Fibroblast of pulmonary artery (primary cell): ENCODE data around the gene TMEM116.
A peak's percentile ranks its signal among the peaks of the same experiment; 100 is the strongest.
"Not testable (repeated sequence)": the region's sequence is repeated elsewhere in the genome, so short reads cannot be mapped to it uniquely, and the experiment has no call there.

Experiments used
- DNase-seq: peaks from one replicate; pipeline ENCODE4 v3.0.0-alpha.2; 2010; ENCODE audit warnings: low read depth
- H3K4me3 ChIP-seq: replicated peaks from 2 replicates; pipeline ENCODE4 v1.5.1; 2011; ENCODE audit warnings: low read depth, mild to moderate bottlenecking, control low read depth, low read length, moderate library complexity
- TF ChIP-seq, protein P1 (sequence below): IDR thresholded peaks from 2 replicates; pipeline ENCODE4 v1.5.1; 2011; ENCODE audit warnings: mild to moderate bottlenecking, control low read depth, low read length, inconsistent platforms; ENCODE audit errors: missing control alignments

Gene TMEM116

DNA sequence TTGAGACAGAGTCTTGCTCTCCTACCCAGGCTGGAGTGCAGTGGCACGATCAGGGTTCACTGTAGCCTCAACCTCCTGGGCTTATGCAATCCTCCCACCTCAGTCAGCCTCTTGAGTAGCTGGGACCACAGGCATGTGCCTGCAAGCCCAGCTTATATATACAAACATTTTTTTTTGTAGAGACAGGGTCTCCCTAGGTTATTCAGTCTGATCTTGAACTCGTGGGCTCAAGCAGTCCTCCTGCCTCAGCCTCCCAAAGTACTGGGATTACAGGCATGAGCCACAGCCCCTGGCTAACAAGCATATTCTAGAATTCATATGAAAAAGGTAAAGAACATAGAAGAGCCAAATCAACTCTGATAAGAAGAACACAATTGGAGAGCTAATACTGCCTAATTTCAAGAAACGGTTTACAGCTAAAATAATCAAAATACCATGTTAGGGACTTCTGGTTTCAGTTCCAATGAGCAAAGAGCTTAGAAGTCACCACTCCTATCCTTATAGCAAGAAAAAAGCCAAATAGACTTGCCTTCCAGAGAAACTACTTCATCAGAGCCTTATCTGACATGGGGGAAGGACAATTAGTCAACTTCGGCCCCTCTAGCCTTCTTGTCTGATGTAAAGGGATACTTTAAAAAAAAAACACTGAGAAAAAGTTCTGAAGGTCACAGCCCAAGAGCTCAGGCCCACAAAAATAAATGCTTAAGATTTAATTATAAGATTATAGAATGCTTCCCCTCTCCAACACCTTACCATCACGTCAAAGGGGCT is 37.6 kb downstream of the TMEM116 start:
- peak; percentile 17 for DNase-seq
- no peak overlapping the region for H3K4me3 ChIP-seq
- TF ChIP-seq, protein P1, sequence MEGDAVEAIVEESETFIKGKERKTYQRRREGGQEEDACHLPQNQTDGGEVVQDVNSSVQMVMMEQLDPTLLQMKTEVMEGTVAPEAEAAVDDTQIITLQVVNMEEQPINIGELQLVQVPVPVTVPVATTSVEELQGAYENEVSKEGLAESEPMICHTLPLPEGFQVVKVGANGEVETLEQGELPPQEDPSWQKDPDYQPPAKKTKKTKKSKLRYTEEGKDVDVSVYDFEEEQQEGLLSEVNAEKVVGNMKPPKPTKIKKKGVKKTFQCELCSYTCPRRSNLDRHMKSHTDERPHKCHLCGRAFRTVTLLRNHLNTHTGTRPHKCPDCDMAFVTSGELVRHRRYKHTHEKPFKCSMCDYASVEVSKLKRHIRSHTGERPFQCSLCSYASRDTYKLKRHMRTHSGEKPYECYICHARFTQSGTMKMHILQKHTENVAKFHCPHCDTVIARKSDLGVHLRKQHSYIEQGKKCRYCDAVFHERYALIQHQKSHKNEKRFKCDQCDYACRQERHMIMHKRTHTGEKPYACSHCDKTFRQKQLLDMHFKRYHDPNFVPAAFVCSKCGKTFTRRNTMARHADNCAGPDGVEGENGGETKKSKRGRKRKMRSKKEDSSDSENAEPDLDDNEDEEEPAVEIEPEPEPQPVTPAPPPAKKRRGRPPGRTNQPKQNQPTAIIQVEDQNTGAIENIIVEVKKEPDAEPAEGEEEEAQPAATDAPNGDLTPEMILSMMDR: no peak

DNA sequence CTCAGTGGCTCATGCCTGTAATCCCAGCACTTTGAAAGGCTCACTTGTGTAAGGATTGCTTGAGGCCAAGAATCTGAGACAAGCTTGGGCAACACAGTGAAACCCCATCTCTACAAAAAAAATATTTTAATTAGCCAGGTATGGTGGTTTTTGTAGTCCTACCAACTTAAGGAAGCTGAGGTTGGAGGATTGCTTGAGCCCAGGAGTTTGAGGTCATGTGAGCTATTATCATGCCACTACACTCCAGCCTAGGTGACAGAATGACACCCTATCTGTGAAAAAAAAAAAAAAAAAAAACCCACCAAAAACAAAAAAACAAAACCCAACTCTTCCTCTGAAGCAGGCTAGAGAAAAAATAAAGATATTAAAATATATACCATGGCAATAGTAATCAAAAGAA is 41.2 kb downstream of the TMEM116 start:
- no peak overlapping the region for H3K4me3 ChIP-seq
- TF ChIP-seq, protein P1: no peak
- DNase-seq: no peak

DNA sequence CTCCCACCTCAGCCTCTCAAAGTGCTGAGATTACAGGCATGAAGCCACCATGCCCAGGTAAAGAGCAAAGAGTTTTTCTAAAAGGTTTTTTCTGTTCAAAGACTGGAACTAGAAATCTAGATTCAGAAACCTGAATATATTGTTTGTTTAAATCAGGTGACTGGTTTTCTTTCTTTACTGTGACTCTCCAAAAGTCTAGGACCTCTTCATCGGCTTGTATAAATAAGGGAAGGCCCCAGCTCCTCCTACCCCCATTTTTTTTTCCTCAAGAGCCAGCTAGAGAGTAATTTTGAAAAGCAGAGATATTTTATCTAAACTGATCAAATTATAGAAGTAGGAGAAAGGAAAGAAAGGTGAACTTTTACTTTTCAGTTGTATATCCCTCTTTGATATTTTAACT is 48.0 kb downstream of the TMEM116 start:
- TF ChIP-seq, protein P1: no peak
- DNase-seq: no peak
- no peak overlapping the region for H3K4me3 ChIP-seq

DNA sequence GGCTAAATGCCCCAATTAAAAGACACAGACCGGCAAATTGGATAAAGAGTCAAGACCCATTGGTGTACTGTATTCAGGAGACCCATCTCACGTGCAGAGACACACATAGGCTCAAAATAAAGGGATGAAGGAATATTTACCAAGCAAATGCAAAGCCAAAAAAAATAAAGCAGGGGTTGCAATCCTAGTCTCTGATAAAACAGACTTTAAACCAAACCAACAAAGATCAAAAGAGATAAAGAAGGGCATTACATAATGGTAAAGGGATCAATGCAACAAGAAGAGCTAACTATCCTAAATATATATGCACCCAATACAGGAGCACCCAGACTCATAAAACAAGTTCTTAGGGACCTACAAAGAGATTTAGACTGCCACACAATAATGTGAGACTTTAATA is 53.4 kb downstream of the TMEM116 start:
- not testable (repeated sequence) for H3K4me3 ChIP-seq, DNase-seq

DNA sequence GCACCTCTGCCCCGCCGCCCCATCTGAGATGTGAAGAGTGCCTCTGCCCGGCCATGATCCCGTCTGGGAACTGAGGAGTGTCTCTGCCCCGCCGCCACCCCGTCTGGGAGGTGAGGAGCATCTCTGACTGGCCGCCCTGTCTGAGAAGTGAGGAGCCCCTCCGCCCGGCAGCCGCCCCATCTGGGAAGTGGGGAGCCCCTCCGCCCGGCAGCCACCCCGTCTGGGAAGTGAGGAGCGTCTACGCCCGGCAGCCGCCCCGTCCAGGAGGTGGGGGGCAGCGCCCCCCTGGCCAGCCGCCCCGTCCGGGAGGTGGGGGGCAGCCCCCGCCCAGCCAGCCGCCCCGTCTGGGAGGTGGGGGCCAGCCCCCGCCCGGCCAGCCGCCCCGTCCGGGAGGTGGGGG is 55.7 kb downstream of the TMEM116 start:
- not testable (repeated sequence) for H3K4me3 ChIP-seq, DNase-seq

DNA sequence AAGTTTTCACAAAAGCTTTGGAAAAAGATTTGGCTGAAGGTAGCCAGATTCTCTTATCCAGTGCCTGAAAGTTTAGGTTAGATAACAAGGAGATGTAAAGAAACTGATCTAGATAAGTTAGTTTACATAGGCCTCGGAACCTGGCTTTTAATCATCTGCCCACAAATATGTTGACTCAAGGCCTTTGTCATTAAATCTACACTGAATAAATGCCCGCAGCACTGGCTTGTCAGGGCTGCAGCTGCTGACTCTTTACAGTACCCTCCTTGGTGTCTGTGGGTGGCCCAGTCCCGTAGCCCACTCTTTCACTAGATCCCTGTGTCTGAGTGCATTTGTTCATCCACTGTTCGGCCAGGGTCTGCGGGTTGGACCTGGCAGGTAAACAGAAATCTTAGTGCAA is 58.0 kb downstream of the TMEM116 start:
- no peak for DNase-seq
- TF ChIP-seq, protein P1: no peak

DNA sequence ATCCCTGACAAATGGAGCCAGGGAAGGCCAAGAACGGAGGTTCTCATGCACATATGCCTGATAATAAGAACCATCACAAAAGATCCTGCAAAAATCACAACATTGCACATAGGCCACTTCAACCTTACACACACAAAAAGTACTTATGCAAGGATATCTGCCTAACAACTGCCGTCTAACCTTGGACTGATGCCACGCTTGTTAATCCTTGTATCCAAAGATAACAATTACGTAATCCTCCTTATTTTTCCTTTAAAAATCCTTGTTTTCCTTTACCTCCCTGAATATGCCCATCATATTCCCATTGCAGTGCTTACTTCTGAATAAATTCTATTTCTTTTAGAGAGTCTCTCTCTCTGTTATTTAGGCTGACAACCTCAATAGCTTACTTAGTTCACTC is 59.5 kb downstream of the TMEM116 start:
- TF ChIP-seq, protein P1: no peak
- no peak overlapping the region for H3K4me3 ChIP-seq
- peak; percentile 62 for DNase-seq

More for the DNA sequence above, 58.0 kb downstream of the TMEM116 start:
- H3K4me3 ChIP-seq: no peak overlapping the region

DNA sequence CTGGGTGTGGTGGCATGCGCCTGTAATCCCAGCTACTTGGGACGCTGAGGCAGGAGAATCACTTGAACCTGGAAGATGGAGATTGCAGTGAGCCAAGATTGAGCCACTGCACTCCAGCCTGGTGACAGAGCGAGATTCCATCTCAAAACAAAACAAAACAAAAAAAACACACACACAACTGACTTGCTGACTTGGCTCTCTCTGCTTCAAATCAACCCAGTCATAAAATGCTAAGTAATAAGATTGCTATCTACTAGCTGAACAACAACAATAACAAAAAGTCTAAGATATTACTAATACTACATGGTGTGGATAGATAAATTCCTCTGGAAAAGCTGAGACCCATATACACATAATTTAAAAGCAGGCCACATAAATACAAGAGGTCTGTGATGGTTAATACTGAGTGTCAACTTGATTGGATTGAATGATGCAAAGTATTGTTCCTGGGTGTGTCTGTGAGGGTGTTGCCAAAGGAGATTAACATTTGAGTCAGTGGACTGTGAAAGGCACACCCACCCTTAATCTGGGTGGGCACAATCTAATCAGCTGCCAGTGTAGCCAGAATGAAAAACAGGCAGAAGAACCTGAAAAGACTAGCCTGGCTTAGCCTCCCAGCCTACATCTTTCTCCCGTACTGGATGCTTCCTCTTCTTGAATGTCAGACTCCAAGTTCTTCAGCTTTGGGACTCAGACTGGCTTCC is 60.7 kb downstream of the TMEM116 start:
- not testable (repeated sequence) for DNase-seq, H3K4me3 ChIP-seq

DNA sequence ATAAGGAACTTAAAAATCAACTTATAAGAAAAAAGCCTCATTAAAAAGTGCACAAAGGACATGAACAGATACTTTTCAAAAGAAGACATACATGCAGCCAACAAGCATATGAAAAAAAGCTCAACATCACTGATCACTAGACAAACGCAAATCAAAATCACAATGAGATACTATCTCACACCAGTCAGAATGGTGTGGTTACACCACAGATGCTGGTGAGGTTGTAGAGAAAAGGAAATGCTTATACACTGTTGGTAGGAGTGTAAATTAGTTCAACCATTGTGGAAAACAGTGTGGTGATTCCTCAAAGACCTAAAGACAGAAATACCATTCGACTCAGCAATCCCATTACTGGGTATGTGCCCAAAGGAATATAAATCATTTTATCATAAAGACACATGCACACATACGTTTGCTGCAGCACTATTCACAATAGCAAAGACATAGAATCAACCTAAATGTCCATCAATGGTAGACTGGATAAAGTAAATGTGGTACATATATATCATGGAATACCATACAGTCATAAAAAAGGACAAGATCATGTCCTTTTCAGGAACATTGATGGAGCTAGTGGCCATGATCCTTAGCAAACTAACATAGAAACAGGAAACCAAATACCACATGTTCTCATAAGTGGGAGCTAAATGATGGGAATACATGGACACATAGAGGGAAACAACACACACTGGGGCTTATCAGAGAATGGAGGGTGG is 61.8 kb downstream of the TMEM116 start:
- DNase-seq, H3K4me3 ChIP-seq: not testable (repeated sequence)
